HepG2 (cell line): ENCODE data around the gene BCKDHA. TPM values are rescaled to one million over a fixed set of nuclear protein-coding genes. Genes with fewer than 3 reads are reported as not detected.
A peak's percentile ranks its signal among the peaks of the same experiment; 100 is the strongest.

Source experiments
- ATF1 ChIP-seq: IDR thresholded peaks from 2 replicates; pipeline ENCODE4 v1.6.1; 2016; ENCODE audit warnings: mild to moderate bottlenecking, control low read depth
- BRD4 ChIP-seq: sonication (generic); formaldehyde crosslinking; IDR thresholded peaks from 2 replicates; pipeline ENCODE4 v1.4.0; 2020; ENCODE audit warnings: missing genetic modification reagents
- ELF4 ChIP-seq: sonication (generic); formaldehyde crosslinking; IDR thresholded peaks from 2 replicates; pipeline ENCODE4 v1.5.0; 2020; ENCODE audit warnings: missing genetic modification reagents, mild to moderate bottlenecking, moderate library complexity, borderline replicate concordance
- FOXP4 ChIP-seq: sonication (generic); formaldehyde crosslinking; IDR thresholded peaks from 2 replicates; pipeline ENCODE4 v1.4.0; 2020; ENCODE audit warnings: missing genetic modification reagents
- HCFC1 ChIP-seq: fragments of 150-350 bp; IDR thresholded peaks from 2 replicates; pipeline ENCODE4 v1.6.1; 2014; ENCODE audit warnings: low read depth, low read length
- SRY ChIP-seq: sonication (generic); formaldehyde crosslinking; IDR thresholded peaks from 2 replicates; pipeline ENCODE4 v1.8.0; 2022; ENCODE audit warnings: mild to moderate bottlenecking, missing genetic modification reagents
- ZFP1 ChIP-seq: IDR thresholded peaks from 2 replicates; pipeline ENCODE4 v1.6.1; 2016
- ZNF468 ChIP-seq: sonication (generic); formaldehyde crosslinking; IDR thresholded peaks from 2 replicates; pipeline ENCODE4 v1.8.0; 2022; ENCODE audit warnings: mild to moderate bottlenecking, moderate library complexity, missing genetic modification reagents
- ZNF556 ChIP-seq: sonication (generic); formaldehyde crosslinking; IDR thresholded peaks from 2 replicates; pipeline ENCODE4 v1.4.0; 2020; ENCODE audit warnings: mild to moderate bottlenecking, missing genetic modification reagents, borderline replicate concordance
- ZNF720 ChIP-seq: sonication (generic); formaldehyde crosslinking; IDR thresholded peaks from 2 replicates; pipeline ENCODE4 v1.4.0; 2020; ENCODE audit warnings: missing genetic modification reagents
- ZNF883 ChIP-seq: sonication (generic); formaldehyde crosslinking; IDR thresholded peaks from 2 replicates; pipeline ENCODE4 v1.5.1; 2020; ENCODE audit warnings: mild to moderate bottlenecking, missing genetic modification reagents; ENCODE audit errors: not compliant biosample characterization
- polyA plus RNA-seq, 8 experiments: library from polyadenylated mRNA; depleted of rRNA in 3 of 8; stranded (reverse) in 7 of 8; unstranded in 1 of 8; fragments of >200 nt; fragmentation: Illumina TruSeq in 4 of 8; extraction: Trizol in 4 of 8; gene quantifications; 2 replicates each; pipeline versions ENCODE4 v1.2.1 to v1.2.3, GENCODE V29; 2011 to 2016; ENCODE audit warnings: low read depth in 4 of 8, missing spikeins in 1 of 8, mixed read lengths in 1 of 8; ENCODE audit not compliant: insufficient read depth in 1 of 8
- total RNA-seq, 5 experiments: library from RNA; depleted of rRNA; stranded (reverse); fragments of >200 nt; fragmentation: Illumina TruSeq; extraction: Trizol; gene quantifications; 2 replicates each; pipeline ENCODE4 v1.2.3, GENCODE V29; 2016; ENCODE audit warnings: low read depth in 1 of 5
- TF ChIP-seq, protein P1 (sequence below), 2 experiments: fragments of 450-650 bp in 1 of 2; sonication (generic) in 1 of 2; formaldehyde crosslinking in 1 of 2; IDR thresholded peaks; 2 replicates each; pipeline versions ENCODE4 v1.6.1 to v1.8.0; 2016 to 2022; ENCODE audit warnings: antibody characterized with exemption in 1 of 2, mild to moderate bottlenecking in 1 of 2, missing genetic modification reagents in 1 of 2
- TF ChIP-seq, protein P2 (sequence below): sonication (generic); formaldehyde crosslinking; IDR thresholded peaks from 2 replicates; pipeline ENCODE4 v1.8.0; 2022; ENCODE audit warnings: low read depth, missing genetic modification reagents
- TF ChIP-seq, protein P3 (sequence below): IDR thresholded peaks from 2 replicates; pipeline ENCODE4 v1.6.1; 2016; ENCODE audit warnings: mild to moderate bottlenecking, missing biosample characterization, missing genetic modification reagents

BCKDHA gene
- total and polyA plus RNA-seq, 2 of the 13 experiments (the other 11 are each of a cell fraction or from before 2014, with no cell fraction given): 11.8 to 31.5 TPM

GRCh38 chr19:41439441-41440222, 42.0 kb downstream of the BCKDHA start, which contains the start of gene DMAC2 (continued):
- TF ChIP-seq, protein P1, sequence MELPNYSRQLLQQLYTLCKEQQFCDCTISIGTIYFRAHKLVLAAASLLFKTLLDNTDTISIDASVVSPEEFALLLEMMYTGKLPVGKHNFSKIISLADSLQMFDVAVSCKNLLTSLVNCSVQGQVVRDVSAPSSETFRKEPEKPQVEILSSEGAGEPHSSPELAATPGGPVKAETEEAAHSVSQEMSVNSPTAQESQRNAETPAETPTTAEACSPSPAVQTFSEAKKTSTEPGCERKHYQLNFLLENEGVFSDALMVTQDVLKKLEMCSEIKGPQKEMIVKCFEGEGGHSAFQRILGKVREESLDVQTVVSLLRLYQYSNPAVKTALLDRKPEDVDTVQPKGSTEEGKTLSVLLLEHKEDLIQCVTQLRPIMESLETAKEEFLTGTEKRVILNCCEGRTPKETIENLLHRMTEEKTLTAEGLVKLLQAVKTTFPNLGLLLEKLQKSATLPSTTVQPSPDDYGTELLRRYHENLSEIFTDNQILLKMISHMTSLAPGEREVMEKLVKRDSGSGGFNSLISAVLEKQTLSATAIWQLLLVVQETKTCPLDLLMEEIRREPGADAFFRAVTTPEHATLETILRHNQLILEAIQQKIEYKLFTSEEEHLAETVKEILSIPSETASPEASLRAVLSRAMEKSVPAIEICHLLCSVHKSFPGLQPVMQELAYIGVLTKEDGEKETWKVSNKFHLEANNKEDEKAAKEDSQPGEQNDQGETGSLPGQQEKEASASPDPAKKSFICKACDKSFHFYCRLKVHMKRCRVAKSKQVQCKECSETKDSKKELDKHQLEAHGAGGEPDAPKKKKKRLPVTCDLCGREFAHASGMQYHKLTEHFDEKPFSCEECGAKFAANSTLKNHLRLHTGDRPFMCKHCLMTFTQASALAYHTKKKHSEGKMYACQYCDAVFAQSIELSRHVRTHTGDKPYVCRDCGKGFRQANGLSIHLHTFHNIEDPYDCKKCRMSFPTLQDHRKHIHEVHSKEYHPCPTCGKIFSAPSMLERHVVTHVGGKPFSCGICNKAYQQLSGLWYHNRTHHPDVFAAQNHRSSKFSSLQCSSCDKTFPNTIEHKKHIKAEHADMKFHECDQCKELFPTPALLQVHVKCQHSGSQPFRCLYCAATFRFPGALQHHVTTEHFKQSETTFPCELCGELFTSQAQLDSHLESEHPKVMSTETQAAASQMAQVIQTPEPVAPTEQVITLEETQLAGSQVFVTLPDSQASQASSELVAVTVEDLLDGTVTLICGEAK (IDR thresholded peaks at IDR 0.05): no peak
- TF ChIP-seq, protein P1 (CRISPR knock-in tag; IDR thresholded peaks at IDR 0.05): peak; percentile 55; the same call in 1 of the 2 replicates
- TF ChIP-seq FOXP4 (CRISPR knock-in tag) (0 out of 2 replicates have a peak, but pooled peaks have one; percentile 21), SRY (no peak), ATF1 (CRISPR knock-in tag) (peak; percentile 84; the same call in 1 of the 2 replicates), ZNF556 (CRISPR knock-in tag) (peak; percentile 55; the same call in 1 of the 2 replicates), ZFP1 (CRISPR knock-in tag) (peak; percentile 53; the same call in 1 of the 2 replicates), ELF4 (CRISPR knock-in tag) (no peak; the same call in 1 of the 2 replicates), ZNF468 (CRISPR knock-in tag) (no peak), ZNF883 (peak; percentile 86), BRD4 (CRISPR knock-in tag) (no peak), HCFC1 (peak; percentile 46; the same call in 1 of the 2 replicates), ZNF720 (CRISPR knock-in tag) (no peak)
- TF ChIP-seq, protein P2, sequence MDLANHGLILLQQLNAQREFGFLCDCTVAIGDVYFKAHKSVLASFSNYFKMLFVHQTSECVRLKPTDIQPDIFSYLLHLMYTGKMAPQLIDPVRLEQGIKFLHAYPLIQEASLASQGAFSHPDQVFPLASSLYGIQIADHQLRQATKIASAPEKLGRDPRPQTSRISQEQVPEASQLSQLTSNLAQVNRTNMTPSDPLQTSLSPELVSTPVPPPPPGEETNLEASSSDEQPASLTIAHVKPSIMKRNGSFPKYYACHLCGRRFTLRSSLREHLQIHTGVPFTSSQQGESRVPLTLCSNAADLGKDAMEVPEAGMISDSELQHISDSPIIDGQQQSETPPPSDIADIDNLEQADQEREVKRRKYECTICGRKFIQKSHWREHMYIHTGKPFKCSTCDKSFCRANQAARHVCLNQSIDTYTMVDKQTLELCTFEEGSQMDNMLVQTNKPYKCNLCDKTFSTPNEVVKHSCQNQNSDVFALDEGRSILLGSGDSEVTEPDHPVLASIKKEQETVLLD (CRISPR knock-in tag): no peak
- TF ChIP-seq, protein P3, sequence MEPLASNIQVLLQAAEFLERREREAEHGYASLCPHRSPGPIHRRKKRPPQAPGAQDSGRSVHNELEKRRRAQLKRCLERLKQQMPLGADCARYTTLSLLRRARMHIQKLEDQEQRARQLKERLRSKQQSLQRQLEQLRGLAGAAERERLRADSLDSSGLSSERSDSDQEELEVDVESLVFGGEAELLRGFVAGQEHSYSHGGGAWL (CRISPR knock-in tag): peak; percentile 81; the same call in 1 of the 2 replicates
